LNCAP (cell line): ENCODE results near the gene PTS.
A peak's percentile ranks its signal among the peaks of the same experiment; 100 is the strongest.

Experiments used
- CTCF ChIP-seq: fragments of 450-650 bp; IDR thresholded peaks from 2 replicates; pipeline ENCODE4 v1.5.1; 2017; ENCODE audit warnings: mild to moderate bottlenecking

The PTS gene

DNA sequence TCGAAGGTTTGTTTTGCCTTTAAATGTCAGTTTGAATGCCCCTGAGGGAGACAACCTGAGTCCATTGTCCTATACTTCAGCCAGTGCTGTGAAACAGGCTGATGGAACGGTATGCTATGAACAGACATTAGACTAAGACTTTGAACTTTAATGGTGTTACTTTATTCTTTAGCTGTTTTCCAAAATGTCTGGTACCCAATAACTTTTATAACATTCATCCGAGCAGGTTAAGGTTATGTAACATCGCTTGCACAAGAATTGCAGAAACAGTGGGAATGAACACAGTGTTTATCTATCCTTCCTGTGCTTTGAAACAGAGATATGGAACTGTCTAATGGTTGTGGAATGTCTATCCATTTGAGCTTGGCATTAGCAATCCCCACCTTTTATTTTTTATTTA is 12.5 kb upstream of the PTS start:
- no peak for TF ChIP-seq CTCF

DNA sequence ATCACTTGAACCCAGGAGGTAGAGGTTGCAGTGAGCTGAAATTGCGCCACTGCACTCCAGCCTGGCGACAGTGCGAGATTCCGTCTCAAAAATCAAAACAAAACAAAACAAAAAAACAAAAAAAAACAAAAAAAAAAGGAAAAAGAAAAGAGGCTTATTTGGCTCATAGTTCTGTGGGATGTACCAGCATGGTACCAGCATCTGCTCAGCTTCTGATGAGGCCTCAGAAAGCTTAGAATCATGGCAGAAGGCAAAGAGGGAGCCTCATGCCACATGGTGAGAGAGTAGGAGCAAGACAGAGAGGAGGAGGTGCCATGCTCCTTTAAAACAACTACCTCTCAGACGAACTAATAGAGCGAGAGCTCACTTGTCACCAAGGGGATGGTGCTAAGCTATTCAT is 10.6 kb upstream of the PTS start:
- no peak for TF ChIP-seq CTCF

DNA sequence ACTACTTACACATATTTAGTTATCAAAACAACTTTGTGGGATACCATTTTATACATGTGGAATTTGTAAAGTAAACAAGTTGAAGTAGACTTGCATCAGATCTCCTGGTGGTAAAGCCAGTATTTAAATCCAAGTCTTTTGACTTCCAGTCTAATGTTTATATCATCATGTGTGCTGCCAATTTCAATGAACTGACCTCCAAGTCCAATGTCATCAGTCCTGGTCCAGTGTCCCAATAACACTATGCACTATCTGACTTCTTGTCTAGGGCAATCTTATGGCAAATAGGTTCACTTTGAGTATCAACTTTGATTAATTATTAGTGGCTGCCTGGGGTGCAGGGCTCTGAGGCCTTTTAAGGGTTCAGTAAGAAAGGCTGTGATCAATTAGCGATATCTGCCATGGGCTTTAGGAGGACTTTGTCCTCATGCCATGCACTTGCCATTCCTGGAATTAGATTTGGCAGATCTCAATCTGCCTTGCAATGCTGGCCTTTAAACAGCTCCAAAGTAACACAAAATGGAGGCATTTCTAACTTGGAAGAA is 9.6 kb upstream of the PTS start:
- TF ChIP-seq CTCF = no peak

GRCh38 chr11:112219476-112220232 is 6.6 kb upstream of the PTS start:
- peak; percentile 74 for TF ChIP-seq CTCF

DNA sequence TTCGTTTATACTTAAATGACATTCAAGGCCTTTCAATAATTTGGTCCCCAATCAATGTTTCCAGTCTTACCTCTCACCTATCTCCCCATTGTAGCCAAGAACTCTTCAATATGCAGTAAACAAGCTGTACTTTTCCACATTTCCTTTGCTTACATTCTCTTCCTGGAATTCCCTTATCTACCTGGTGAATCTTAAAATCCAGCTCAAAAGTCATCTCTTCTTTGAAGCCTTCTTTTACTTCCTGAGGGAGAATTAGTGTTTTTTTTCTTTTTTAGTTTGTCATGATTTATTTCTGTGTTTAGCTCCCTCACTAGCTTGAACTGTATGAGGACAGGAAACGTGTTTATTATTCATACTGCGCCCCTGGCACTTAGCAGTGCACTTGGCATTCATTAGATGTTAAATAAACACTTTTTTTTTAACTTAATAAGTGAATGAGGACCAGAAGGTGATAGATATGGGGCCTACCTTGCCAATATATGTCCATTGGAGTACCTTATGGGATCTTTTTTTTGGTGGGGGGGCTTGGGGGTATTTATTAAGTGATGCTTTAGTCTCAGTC is 4.9 kb upstream of the PTS start:
- TF ChIP-seq CTCF = no peak

- no peak for TF ChIP-seq CTCF
Observed at GRCh38 chr11:112222303-112222702, 3.9 kb upstream of the PTS start.

GRCh38 chr11:112223121-112223520 is 3.1 kb upstream of the PTS start:
- TF ChIP-seq CTCF = no peak
